Embryonic facial prominence (tissue), 1 donor: ENCODE measurements around the gene NCKAP5L.
"Not testable (repeated sequence)": the region's sequence is repeated elsewhere in the genome, so short reads cannot be mapped to it uniquely, and the experiment has no call there.

Source experiments
- DNase-seq: peaks from one replicate; pipeline ENCODE4 v3.0.0-alpha.2; 2016; ENCODE audit errors: extremely low spot score

Gene NCKAP5L

GRCh38 chr12:49798248-49798647, 30.0 kb downstream of the NCKAP5L start:
- no peak for DNase-seq

- DNase-seq, result no peak
Observed at GRCh38 chr12:49797449-49797776, 30.8 kb downstream of the NCKAP5L start.

GRCh38 chr12:49796606-49797448, 31.4 kb downstream of the NCKAP5L start:
- no peak for DNase-seq

GRCh38 chr12:49796155-49796554, 32.1 kb downstream of the NCKAP5L start:
- no peak for DNase-seq

- DNase-seq, result no peak
Observed at GRCh38 chr12:49795654-49796105, 32.5 kb downstream of the NCKAP5L start.

GRCh38 chr12:49794811-49795653, 33.2 kb downstream of the NCKAP5L start:
- no peak for DNase-seq

GRCh38 chr12:49794021-49794420, 34.2 kb downstream of the NCKAP5L start:
- no peak for DNase-seq

GRCh38 chr12:49793620-49794019, 34.6 kb downstream of the NCKAP5L start:
- no peak for DNase-seq

- no peak for DNase-seq
Observed at GRCh38 chr12:49792976-49793580, 35.1 kb downstream of the NCKAP5L start.

GRCh38 chr12:49792181-49792970, 35.8 kb downstream of the NCKAP5L start:
- DNase-seq, result no peak

GRCh38 chr12:49791700-49792099, 36.5 kb downstream of the NCKAP5L start:
- no peak for DNase-seq

- DNase-seq, result no peak
Observed at GRCh38 chr12:49790741-49791555, 37.3 kb downstream of the NCKAP5L start.

- no peak for DNase-seq
Observed at GRCh38 chr12:49789992-49790391, 38.2 kb downstream of the NCKAP5L start.

GRCh38 chr12:49787672-49788071, 40.5 kb downstream of the NCKAP5L start:
- DNase-seq, result no peak

GRCh38 chr12:49784756-49785409, 43.3 kb downstream of the NCKAP5L start:
- DNase-seq, result no peak

GRCh38 chr12:49783917-49784676, 44.1 kb downstream of the NCKAP5L start:
- no peak for DNase-seq

GRCh38 chr12:49780914-49781313, 47.3 kb downstream of the NCKAP5L start:
- DNase-seq, result not testable (repeated sequence)

- DNase-seq, result no peak
Observed at GRCh38 chr12:49779581-49779980, 48.6 kb downstream of the NCKAP5L start.
